NCI-H345 treated with DMSO at 0.1 percent for 48 hours (cell line): ENCODE results near the gene POLRMT.
"Not testable (repeated sequence)": the region's sequence is repeated elsewhere in the genome, so short reads cannot be mapped to it uniquely, and the experiment has no call there.

Source experiments
- DNase-seq: peaks from one replicate; lab custom pipeline; 2025; ENCODE audit not compliant: unreplicated experiment; lab: John Stamatoyannopoulos, UW

Gene POLRMT

DNA sequence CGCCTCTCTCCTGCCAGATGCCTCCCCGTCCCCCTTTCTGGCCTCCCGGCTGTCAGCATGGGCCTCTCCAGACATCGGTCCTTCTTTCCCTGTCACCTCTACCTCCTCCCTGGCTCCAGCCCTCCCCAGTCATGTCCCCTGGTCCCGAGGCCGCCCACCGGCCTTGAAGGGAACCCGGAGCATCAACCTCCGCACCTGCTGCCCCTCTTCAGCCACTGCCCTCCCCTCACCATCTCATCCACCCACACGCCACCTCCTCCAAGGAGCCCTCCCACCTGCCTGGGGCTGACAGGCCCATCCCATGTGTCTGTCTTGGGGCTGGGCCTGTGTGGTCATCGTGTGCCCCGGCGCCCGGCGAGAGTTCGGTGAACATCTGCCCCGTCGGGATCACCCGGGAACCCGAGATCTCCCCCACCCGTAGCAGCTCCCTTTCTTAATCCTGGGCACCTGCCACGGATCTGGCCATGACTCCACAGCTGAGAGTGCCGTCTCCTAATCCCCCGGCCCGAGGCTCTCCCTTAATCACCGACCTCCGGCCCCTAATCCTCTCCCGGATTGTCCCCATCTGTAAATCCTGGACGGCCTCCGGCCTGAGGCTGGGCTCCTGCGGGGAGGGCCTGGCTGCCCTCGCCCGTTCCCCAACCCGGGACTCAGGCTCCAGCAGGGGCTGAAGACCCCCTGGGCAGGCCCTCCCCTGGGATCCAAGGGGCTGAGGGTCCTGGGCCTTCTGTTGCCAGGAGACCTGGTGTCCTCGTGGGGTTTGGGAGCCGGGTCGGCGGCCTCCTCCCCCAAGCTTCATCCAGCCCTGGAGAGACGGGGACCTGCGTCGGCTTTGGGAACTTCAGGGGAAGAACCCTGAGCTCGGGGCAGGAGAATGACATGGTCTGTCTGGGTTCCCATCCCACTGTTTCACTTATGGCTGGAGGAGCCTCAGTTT, 37.7 kb downstream of the POLRMT start:
- no peak for DNase-seq

DNA sequence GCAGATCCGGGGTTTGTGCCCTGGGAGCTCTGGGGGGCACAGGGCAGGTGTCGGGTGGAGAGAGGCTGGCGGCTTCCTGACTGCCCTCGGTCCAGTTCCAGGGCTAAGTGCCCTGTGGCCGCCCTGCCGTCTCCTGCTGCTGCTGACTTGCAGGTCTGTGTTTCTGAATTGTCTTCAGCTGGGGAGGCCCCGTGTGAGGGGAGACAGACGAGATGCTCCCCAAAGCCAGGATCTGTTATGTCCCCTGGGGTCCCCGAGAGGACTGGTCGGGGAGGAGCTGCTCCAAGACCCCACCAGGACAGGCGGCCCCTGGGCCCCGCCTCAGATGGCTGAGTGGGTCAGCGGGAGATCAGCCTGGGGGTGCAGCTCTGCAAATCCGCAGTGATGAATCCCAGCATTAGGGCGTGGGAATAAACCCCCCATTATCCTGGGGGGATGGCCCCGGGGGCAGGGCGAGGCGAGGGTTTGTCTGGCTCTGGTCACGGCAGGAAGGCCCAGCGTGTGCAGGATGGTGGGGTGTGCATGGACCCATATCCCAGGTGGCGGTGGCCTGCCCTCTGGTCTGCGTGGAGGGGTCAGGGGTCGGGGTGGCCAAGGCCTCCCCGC, 39.0 kb downstream of the POLRMT start:
- DNase-seq, result no peak

DNA sequence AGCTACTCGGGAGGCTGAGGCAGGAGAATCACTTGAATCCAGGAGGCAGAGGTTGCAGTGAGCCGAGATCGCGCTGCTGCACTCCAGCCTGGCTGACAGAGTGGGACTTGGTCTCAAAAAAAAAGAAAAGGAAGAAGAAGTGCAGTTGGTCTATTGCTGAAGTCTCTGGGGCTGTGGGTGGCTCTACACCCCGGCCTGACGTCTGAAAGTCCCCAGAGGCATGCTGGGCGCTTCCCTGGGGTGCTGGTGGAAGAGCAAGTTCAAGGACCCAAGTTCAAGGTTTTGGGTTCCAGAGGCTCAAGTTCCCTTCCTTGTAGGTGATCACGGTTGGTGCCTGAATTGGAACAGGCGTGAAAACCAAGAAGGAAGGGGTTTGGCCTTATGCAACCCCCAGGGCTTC, 39.8 kb downstream of the POLRMT start:
- no peak for DNase-seq

DNA sequence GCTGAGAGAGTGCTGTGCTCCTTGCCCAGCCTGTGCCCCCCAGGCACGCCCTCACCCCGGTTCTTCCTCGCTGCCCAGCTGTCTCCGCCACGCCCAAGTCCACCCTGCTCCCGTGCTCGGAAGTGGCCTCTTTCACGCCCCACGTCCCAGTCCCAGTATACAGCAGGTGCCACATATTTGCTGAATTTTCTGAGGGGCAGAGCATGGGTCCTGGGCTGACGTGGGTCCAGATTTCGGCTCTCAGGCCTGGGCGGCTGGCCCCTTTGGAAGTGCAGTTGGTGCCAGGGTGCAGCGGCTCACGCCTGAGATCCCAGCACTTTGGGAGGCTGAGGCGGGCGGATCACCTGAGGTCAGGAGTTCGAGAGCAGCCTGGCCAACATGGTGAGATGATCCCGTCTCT, 40.3 kb downstream of the POLRMT start:
- DNase-seq, result no peak

DNA sequence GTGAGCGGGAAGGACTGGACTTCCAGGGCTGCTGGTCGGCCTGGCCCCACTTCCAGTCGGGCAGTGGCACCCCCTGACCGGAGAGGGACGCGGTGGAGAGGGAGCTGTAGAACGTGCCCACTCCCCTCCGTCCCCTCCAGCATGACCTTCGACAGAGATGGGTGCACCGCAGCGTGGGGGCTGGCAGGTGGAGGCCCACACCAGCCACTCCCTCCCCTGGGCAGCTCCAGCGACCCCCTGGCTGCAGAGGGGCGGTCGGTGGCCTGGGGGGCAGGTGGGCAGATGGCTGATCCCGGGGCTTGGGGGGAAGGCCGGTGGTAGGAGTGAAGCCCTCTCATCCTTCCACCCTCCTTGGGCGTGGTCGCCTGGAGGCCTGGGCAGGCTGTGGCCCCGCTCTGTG, 41.2 kb downstream of the POLRMT start:
- DNase-seq, result no peak

DNA sequence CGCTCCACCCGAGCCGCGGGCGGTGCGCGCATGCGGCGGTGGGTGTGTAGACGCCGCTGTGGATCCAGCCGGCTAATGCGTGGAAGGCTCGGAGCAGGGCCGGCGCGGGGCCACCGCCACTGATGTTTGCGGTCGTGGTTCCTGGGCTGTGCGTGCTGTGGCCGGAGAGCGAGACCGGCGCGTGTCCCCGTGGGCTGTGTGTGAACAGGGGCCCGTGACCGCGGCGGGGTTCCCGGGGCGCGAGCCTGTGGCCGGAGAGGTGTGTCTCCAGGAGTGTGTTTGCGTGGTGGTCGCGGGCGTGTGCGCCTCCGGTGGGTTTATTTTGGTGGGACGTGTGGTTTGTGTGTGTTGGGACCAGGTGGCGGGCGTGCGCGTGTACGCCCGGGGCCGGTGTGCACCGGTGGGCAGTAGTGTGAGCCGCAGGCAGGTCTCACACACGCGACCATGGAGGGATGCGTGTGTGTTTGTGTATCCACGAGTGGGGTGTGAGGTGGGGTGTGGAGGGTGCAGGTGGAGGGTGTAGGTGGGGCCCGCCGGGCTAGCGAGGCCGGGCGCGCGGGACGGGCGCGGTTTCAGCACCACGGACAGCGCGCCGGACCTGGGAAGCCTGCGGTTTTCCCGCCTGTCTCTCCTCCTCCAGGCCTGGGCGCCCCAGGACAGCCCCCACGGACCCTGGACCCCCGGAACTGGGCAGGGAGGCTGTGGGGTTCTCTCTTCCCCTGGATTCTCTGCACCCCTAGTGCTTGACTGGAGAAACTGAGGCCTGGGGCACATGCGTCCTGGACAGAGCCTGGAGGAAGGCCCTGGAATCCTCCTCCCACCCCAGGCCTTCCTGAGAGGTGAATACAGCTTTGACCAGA, 42.0 kb downstream of the POLRMT start:
- no peak for DNase-seq

DNA sequence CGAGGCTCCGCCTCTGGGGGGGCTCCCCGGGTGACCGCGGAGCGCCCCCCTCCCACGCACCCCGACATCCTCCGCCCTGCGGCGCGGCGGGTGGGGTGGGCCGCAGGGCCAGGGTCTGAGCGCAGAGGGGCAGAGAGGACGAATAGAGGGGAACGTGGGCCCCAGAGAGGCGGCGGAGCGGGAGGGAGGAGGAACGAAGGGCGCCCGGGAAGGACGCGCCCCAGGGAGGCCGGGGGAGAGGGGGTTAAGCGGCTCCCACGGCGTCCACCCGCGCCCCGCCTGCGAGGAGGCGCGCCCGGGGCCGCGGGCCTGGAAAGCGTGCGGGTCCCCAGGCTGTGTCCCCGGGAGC, 42.6 kb downstream of the POLRMT start:
- no peak for DNase-seq

DNA sequence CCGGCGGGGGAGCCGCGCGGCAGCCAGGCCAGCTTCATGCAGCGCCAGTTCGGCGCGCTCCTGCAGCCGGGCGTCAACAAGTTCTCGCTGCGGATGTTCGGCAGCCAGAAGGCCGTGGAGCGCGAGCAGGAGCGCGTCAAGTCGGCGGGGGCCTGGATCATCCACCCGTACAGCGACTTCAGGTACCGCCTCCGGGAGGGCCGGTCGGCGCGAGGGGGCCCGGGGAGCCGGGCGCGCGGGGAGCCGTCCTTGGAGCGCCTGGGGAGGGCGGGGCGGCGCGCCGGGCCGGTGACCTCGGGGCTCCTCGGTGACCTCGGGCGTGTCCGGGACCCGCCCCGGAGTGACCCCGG, 43.0 kb downstream of the POLRMT start:
- no peak for DNase-seq

DNA sequence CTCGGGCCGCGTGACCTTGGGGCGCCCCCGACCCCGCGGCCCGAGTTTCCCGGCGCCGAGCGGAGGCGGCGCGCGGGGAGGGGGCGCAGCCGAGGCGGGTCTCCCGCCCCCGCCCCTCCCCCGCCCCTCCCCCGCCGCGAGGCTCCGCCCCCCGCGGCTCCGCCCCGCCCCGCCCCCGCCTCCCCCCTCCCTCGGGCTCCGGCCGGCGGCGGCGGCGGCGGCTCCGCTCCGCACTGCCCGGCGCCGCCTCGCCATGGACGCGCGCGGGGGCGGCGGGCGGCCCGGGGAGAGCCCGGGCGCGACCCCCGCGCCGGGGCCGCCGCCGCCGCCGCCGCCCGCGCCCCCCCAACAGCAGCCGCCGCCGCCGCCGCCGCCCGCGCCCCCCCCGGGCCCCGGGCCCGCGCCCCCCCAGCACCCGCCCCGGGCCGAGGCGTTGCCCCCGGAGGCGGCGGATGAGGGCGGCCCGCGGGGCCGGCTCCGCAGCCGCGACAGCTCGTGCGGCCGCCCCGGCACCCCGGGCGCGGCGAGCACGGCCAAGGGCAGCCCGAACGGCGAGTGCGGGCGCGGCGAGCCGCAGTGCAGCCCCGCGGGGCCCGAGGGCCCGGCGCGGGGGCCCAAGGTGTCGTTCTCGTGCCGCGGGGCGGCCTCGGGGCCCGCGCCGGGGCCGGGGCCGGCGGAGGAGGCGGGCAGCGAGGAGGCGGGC, 43.5 kb downstream of the POLRMT start, which contains the start of gene HCN2:
TSS of gene HCN2 (plus strand) at position 189 of the 703 bp plus-strand sequence. CDS start at position 254, 65 bp downstream.
- DNase-seq, result no peak

DNA sequence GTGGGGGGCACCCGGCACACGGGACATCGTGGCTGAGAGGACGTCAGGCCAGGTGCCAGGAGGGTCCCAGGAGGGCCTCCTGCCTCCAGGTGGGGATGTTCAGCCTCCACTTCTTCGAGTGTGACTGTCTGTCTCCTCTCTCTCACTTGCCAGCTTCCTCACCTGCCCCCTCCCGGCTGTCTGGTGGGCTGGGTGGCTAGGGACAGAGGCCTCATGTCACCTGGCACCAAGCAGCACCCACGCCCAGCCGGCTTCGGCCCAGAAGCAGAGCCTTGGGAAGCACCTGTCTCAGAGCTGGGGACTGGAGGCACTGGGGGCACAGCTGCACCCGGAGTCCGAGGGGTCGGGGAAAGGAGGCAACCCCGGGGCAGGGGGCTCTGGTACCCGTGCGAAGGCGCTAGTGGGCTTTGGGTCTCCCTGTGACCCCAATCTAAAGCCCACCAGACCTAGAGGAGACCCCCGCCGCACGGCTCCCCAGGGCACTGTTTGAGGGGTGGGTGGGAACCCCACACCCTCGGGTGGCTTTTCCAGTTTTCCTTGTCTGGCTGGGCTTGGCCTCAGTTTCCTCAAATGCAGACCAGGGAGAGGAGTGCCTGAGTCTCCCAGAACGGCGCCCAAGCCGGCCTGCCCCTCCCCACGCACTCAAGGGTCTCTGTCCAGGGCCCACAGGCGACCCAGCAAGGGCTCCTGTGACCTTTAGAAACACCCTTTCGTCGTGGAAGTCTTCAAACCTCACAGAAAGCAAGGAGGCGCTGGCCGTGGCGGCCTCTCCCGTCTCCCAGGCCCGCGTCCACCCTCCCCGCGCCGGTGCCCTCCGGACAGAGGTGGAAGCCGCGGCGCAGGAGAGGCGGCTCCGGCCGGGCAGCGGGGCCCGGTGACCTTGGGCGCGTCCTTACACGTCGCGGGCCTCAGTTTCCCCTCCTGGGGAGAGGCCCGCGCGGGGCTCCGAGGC, 44.3 kb downstream of the POLRMT start:
- DNase-seq, result peak; percentile 85

DNA sequence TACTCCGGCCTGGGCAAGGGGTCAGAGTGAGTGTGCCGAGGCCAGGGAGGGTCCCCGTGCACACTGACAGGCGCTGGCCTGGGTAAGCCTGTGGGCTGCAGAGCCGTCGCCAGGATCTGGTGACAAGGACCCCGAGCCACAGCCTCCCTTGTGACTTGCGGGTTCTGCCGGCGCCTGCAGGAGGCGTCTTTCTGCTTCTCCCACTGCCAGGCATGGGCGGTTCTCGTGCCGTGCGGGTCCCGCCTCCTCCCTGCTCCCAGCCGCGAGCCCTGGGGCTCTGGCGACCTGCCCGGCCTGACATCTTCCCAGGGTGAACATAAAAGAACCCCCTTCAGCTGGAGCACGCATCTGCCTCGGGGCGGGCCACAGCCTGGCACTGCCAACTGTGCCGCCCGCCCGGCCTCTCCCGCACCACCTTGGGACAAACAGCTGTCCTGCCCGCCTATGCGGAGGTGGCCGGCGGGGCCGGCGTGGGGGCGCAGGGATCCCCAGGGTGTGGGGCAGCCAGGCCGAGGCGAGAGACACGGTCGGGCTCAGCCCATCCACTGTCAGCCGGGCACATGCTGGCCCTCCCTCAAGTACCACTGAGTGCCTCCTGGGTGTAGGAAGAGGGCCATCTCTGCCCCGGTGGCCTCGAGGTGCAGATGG, 45.1 kb downstream of the POLRMT start:
- peak; percentile 89 for DNase-seq

DNA sequence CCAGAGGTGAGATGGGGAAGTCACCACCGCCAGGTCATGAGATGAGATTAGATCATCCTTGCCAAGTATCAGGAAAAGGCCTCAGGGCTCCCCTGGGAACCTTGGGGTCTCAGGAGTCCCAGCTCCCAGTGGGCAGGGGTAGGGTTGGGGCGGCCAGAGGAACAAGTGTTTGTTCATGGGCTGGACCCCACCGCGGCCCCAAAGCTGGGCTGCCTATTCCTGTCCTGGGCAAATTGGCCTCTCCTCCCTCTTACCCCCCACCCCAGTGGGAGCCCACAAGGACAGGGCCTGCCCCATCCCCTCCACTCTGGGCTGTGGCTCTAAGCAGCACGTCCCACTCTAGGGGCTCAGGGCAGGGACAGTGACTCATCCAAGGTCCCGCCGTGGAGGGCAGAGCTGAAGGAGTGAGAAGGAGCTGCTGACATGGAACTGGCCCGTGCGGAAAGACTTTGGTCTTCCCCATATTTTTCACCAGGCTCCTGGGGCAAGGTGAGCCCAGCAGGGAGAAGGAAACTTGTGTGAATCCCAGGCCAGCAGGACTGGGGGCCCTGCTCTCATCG, 47.7 kb downstream of the POLRMT start:
- no peak for DNase-seq

DNA sequence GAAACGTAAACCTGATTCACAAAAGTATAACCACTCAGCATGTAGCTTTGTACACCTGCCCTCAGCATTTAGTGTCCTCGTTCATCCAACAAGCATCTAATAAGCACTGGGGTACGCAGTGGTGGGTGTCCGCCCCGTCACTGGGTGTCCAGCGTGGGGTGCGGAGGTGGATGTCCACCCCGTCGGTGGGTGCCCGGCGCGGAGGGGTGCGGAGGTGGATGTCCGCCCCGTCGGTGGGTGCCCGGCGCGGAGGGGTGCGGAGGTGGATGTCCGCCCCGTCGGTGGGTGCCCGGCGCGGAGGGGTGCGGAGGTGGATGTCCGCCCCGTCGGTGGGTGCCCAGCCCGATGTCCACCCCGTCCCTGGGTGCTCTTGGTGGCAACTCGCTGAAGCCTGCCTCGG, 48.2 kb downstream of the POLRMT start:
- DNase-seq, result not testable (repeated sequence)

DNA sequence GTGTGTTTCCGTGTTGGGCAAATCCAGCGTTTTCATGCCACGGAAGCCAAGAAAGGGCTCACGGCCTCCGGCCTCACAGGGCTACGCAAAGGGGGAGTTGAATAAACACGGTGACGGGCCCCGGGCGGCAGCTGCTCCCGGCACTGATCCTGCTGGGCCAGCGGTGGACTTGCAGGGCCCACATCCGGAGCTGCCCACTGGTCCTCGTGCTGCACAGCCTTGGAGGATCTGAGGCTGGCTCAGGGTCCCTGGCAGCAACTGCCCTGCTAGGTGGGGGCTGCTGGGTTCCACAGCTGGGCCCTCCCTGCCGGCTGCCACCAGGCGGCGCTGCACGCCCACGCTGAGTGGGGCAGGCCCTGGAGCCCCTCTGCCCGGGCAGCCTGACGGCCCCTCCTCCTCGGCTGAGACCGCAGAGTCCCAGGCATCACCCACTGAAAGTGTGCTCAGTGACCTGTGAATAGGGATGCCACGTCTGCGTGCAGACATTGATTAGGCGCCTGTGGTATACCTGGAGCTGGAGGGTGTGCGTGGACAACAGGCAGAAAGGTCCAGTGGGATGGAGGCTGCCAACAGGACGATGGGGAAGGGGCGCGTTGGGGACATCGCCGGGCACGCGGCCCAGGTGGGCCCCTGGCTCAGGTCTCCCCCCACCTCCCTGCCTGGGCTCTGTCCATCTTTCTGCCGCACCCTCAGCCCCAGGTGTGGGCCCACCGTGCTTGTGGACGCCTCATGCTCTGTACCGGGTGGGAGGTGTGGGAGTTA, 48.9 kb downstream of the POLRMT start:
- no peak for DNase-seq

DNA sequence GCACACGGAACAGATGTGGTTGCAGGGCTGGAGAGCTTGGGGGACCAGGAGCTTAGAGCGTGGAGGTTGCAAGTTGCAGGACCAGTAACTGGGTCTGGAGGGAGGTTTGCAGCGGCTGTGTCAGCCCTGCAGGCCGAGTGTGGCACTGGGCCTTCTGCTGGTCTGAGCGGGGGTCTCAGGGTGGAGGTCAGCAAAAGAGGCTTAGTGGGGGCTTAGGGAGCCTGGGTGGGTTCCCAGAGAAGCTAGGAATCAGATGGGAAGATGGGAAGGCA, 49.4 kb downstream of the POLRMT start:
- DNase-seq, result no peak

DNA sequence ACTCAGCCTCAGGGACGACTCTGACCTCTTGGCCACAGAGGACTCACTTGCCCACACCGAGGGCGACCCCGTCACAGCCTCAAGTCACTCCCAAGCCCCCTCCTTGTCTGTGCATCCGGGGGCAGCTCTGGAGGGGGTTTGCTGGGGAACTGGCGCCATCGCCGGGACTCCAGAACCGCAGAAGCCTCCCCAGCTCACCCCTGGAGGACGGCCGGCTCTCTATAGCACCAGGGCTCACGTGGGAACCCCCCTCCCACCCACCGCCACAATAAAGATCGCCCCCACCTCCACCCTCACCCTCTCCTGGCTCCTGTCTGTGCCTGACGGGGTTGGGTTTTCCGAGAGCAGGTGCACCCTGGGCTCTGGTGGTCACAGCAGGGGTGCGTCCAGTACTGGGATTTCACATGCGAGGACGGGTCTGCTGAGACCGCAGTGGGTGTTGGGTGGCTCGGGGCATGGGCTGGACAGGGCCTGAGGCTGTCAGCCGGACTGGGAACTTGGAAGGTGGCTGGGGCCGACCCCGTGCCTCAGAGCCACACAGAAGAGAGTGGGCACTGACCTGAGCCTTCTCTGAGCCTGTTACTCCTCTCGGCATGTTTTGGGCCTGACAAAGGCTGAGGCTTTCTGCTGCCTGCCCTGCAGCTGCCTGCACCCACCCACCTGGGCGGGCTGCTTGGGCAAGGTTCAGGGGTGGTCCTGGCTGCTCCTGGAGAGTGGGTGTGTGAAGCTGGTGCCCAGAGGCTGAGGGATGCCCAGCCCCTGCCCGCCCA, 50.0 kb downstream of the POLRMT start:
- no peak for DNase-seq

DNA sequence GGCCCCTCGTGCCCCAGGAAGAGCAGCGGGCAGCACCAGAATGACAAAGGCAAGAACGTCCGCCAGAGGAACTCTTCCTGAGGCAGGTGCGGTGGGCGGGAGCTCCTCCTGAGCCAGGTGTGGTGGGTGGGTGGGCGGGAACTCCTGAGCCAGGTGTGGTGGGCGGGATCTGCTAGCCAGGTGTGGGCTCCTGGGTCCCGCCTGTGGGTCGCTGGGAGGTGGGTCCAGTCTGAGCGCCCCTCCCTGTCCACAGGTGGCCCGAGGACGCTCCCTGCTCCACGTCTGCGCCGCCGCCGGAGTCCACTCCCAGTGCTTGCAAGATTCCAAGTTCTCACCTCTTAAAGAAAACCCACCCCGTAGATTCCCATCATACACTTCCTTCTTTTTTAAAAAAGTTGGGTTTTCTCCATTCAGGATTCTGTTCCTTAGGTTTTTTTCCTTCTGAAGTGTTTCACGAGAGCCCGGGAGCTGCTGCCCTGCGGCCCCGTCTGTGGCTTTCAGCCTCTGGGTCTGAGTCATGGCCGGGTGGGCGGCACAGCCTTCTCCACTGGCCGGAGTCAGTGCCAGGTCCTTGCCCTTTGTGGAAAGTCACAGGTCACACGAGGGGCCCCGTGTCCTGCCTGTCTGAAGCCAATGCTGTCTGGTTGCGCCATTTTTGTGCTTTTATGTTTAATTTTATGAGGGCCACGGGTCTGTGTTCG, 50.7 kb downstream of the POLRMT start:
- DNase-seq, result no peak
